Measurements from ENCODE around the gene ARHGEF7.

ARHGEF7 gene

DNA sequence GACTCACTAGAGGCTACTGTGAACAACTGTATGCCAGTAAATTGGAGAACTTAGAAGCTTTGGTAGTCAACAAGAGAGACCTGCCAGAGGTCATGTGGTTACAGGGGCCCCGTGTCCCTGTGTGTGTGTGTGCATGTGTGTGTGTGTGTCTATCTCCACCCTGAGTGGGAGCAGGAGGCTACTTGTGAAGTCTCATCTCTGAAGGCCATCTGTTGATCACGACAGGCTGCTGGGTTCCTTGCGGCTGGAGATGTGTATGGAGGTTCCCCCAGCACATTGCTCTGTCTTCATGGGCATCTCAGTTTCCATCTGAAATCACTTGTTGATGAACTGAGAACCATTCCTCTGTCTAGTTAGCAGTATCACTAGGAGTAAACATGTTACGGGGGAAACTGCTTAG lies 147.2 kb downstream of the ARHGEF7 start:
- H3K27ac ChIP-seq (ENCODE audit: insufficient read depth, low read depth, low read length, poor library complexity, severe bottlenecking), result no peak overlapping the region
- H3K9me3 ChIP-seq (ENCODE audit: control insufficient read depth, low read length), result no peaks in the 10 kb centered on the region
- H3K4me3 ChIP-seq (ENCODE audit: insufficient read depth, low read depth, low read length), result no peak overlapping the region
- H3K27me3 ChIP-seq (ENCODE audit: control insufficient read depth, insufficient read depth, low read length, poor library complexity, severe bottlenecking), result no peaks in the 10 kb centered on the region
- WGBS, 2 experiments, result 94% methylated on average over 4 of the region's 4 CpGs
- peaks cover 12% of the 10 kb centered on the region for H3K4me1 ChIP-seq (ENCODE audit: control insufficient read depth, insufficient read depth, low read length)
- peaks cover 20% of the 10 kb centered on the region for H3K36me3 ChIP-seq (ENCODE audit: control insufficient read depth, insufficient read depth, low read length)

- H3K27ac ChIP-seq (ENCODE audit: insufficient read depth, low read depth, low read length, poor library complexity, severe bottlenecking), result no peak overlapping the region
- no peaks in the 10 kb centered on the region for H3K9me3 ChIP-seq (ENCODE audit: control insufficient read depth, low read length)
- WGBS, 2 experiments, result 92 to 95% methylated on average over 3 of the region's 3 CpGs
- H3K27me3 ChIP-seq (ENCODE audit: control insufficient read depth, insufficient read depth, low read length, poor library complexity, severe bottlenecking), result no peaks in the 10 kb centered on the region
- H3K36me3 ChIP-seq (ENCODE audit: control insufficient read depth, insufficient read depth, low read length), result peaks cover 16% of the 10 kb centered on the region
- no peak overlapping the region for H3K4me3 ChIP-seq (ENCODE audit: insufficient read depth, low read depth, low read length)
- peaks cover 12% of the 10 kb centered on the region for H3K4me1 ChIP-seq (ENCODE audit: control insufficient read depth, insufficient read depth, low read length)
Observed at GRCh38 chr13:111262715-111263114, 147.6 kb downstream of the ARHGEF7 start.

- Histone ChIP-seq H3K4me3 (ENCODE audit: insufficient read depth, low read depth, low read length) (no peak overlapping the region), H3K4me1 (ENCODE audit: control insufficient read depth, insufficient read depth, low read length) (peaks cover 12% of the 10 kb centered on the region), H3K27me3 (ENCODE audit: control insufficient read depth, insufficient read depth, low read length, poor library complexity, severe bottlenecking) (no peaks in the 10 kb centered on the region), H3K36me3 (ENCODE audit: control insufficient read depth, insufficient read depth, low read length) (peaks cover 12% of the 10 kb centered on the region), H3K9me3 (ENCODE audit: control insufficient read depth, low read length) (no peaks in the 10 kb centered on the region), H3K27ac (ENCODE audit: insufficient read depth, low read depth, low read length, poor library complexity, severe bottlenecking) (no peak overlapping the region)
- 96 to 98% methylated on average over 3 of the region's 3 CpGs for WGBS, 2 experiments
Observed at GRCh38 chr13:111263566-111263965, 148.5 kb downstream of the ARHGEF7 start.

- Histone ChIP-seq H3K9me3 (ENCODE audit: control insufficient read depth, low read length) (no peaks in the 10 kb centered on the region), H3K27ac (ENCODE audit: insufficient read depth, low read depth, low read length, poor library complexity, severe bottlenecking) (no peak overlapping the region), H3K36me3 (ENCODE audit: control insufficient read depth, insufficient read depth, low read length) (peaks cover 14% of the 10 kb centered on the region), H3K4me1 (ENCODE audit: control insufficient read depth, insufficient read depth, low read length) (peaks cover 12% of the 10 kb centered on the region), H3K27me3 (ENCODE audit: control insufficient read depth, insufficient read depth, low read length, poor library complexity, severe bottlenecking) (no peaks in the 10 kb centered on the region), H3K4me3 (ENCODE audit: insufficient read depth, low read depth, low read length) (no peak overlapping the region)
- 85 to 87% methylated on average over 14 of the region's 14 CpGs for WGBS, 2 experiments
Observed at GRCh38 chr13:111265006-111265700, 150.0 kb downstream of the ARHGEF7 start.

GRCh38 chr13:111265701-111266035 lies 150.6 kb downstream of the ARHGEF7 start:
- Histone ChIP-seq H3K27ac (ENCODE audit: insufficient read depth, low read depth, low read length, poor library complexity, severe bottlenecking) (no peak overlapping the region), H3K36me3 (ENCODE audit: control insufficient read depth, insufficient read depth, low read length) (peaks cover 13% of the 10 kb centered on the region), H3K9me3 (ENCODE audit: control insufficient read depth, low read length) (no peaks in the 10 kb centered on the region), H3K27me3 (ENCODE audit: control insufficient read depth, insufficient read depth, low read length, poor library complexity, severe bottlenecking) (no peaks in the 10 kb centered on the region), H3K4me1 (ENCODE audit: control insufficient read depth, insufficient read depth, low read length) (peaks cover 12% of the 10 kb centered on the region), H3K4me3 (ENCODE audit: insufficient read depth, low read depth, low read length) (no peak overlapping the region)
- WGBS, 2 experiments, result 62 to 69% methylated on average over 7 of the region's 7 CpGs

- Histone ChIP-seq H3K27me3 (ENCODE audit: control insufficient read depth, insufficient read depth, low read length, poor library complexity, severe bottlenecking) (no peaks in the 10 kb centered on the region), H3K36me3 (ENCODE audit: control insufficient read depth, insufficient read depth, low read length) (peaks cover 13% of the 10 kb centered on the region), H3K4me1 (ENCODE audit: control insufficient read depth, insufficient read depth, low read length) (peaks cover 12% of the 10 kb centered on the region), H3K27ac (ENCODE audit: insufficient read depth, low read depth, low read length, poor library complexity, severe bottlenecking) (no peak overlapping the region), H3K4me3 (ENCODE audit: insufficient read depth, low read depth, low read length) (no peak overlapping the region), H3K9me3 (ENCODE audit: control insufficient read depth, low read length) (no peaks in the 10 kb centered on the region)
- 94 to 95% methylated on average over 5 of the region's 5 CpGs for WGBS, 2 experiments
Observed at GRCh38 chr13:111267205-111267604, 152.1 kb downstream of the ARHGEF7 start.

DNA sequence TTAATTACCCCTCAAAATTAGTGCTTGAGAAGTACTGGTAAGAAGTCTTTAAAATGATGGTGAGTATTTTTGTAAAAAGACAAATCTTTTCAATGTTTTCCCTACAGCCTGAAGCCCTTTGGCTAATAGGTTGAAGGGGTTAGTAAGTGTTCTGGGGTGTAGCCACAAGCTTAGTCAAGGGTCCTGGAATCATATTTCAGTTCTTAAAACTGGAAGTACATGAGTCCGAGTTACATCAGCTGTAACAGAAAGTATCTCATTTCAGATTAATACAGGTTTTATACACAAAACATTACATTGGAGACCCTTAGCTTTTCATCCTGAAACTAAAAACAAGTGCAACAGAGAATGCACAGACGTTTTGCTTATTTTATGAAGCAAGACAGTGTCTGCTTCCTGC lies 152.7 kb downstream of the ARHGEF7 start:
- 93 to 98% methylated on average over 2 of the region's 2 CpGs for WGBS, 2 experiments
- no peak overlapping the region for H3K4me3 ChIP-seq (ENCODE audit: insufficient read depth, low read depth, low read length)
- peaks cover 12% of the 10 kb centered on the region for H3K4me1 ChIP-seq (ENCODE audit: control insufficient read depth, insufficient read depth, low read length)
- no peaks in the 10 kb centered on the region for H3K27me3 ChIP-seq (ENCODE audit: control insufficient read depth, insufficient read depth, low read length, poor library complexity, severe bottlenecking)
- no peak overlapping the region for H3K27ac ChIP-seq (ENCODE audit: insufficient read depth, low read depth, low read length, poor library complexity, severe bottlenecking)
- peaks cover 13% of the 10 kb centered on the region for H3K36me3 ChIP-seq (ENCODE audit: control insufficient read depth, insufficient read depth, low read length)
- no peaks in the 10 kb centered on the region for H3K9me3 ChIP-seq (ENCODE audit: control insufficient read depth, low read length)

GRCh38 chr13:111269508-111269907 lies 154.4 kb downstream of the ARHGEF7 start:
- Histone ChIP-seq H3K4me3 (ENCODE audit: insufficient read depth, low read depth, low read length) (no peak overlapping the region), H3K9me3 (ENCODE audit: control insufficient read depth, low read length) (no peaks in the 10 kb centered on the region), H3K36me3 (ENCODE audit: control insufficient read depth, insufficient read depth, low read length) (peaks cover 13% of the 10 kb centered on the region), H3K4me1 (ENCODE audit: control insufficient read depth, insufficient read depth, low read length) (peaks cover 12% of the 10 kb centered on the region), H3K27ac (ENCODE audit: insufficient read depth, low read depth, low read length, poor library complexity, severe bottlenecking) (no peak overlapping the region), H3K27me3 (ENCODE audit: control insufficient read depth, insufficient read depth, low read length, poor library complexity, severe bottlenecking) (no peaks in the 10 kb centered on the region)
- 94 to 95% methylated on average over 10 of the region's 10 CpGs for WGBS, 2 experiments

DNA sequence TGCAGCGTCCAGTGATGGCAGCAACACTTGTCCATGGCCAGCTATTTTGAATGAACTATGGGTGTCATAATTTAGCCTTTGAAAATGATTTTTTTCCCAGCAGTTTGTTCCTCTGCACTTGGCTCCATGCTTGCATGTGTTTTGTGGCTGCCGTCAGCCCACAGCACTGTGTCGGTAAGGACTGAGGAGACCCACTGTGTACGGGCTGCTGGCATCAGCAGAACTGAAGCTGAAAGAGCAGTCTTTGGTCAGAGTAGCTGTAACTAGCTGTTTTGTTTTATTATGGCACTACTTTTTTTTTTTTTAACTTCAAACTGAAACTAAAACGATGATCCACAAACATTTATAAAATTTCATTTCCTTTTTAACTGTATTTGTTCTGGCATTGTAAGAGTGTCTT lies 155.0 kb downstream of the ARHGEF7 start:
- WGBS, 2 experiments, result 93 to 99% methylated on average over 4 of the region's 5 CpGs
- no peak overlapping the region for H3K27ac ChIP-seq (ENCODE audit: insufficient read depth, low read depth, low read length, poor library complexity, severe bottlenecking)
- no peaks in the 10 kb centered on the region for H3K27me3 ChIP-seq (ENCODE audit: control insufficient read depth, insufficient read depth, low read length, poor library complexity, severe bottlenecking)
- H3K4me1 ChIP-seq (ENCODE audit: control insufficient read depth, insufficient read depth, low read length), result peaks cover 9% of the 10 kb centered on the region
- H3K9me3 ChIP-seq (ENCODE audit: control insufficient read depth, low read length), result no peaks in the 10 kb centered on the region
- peaks cover 13% of the 10 kb centered on the region for H3K36me3 ChIP-seq (ENCODE audit: control insufficient read depth, insufficient read depth, low read length)
- H3K4me3 ChIP-seq (ENCODE audit: insufficient read depth, low read depth, low read length), result no peak overlapping the region

DNA sequence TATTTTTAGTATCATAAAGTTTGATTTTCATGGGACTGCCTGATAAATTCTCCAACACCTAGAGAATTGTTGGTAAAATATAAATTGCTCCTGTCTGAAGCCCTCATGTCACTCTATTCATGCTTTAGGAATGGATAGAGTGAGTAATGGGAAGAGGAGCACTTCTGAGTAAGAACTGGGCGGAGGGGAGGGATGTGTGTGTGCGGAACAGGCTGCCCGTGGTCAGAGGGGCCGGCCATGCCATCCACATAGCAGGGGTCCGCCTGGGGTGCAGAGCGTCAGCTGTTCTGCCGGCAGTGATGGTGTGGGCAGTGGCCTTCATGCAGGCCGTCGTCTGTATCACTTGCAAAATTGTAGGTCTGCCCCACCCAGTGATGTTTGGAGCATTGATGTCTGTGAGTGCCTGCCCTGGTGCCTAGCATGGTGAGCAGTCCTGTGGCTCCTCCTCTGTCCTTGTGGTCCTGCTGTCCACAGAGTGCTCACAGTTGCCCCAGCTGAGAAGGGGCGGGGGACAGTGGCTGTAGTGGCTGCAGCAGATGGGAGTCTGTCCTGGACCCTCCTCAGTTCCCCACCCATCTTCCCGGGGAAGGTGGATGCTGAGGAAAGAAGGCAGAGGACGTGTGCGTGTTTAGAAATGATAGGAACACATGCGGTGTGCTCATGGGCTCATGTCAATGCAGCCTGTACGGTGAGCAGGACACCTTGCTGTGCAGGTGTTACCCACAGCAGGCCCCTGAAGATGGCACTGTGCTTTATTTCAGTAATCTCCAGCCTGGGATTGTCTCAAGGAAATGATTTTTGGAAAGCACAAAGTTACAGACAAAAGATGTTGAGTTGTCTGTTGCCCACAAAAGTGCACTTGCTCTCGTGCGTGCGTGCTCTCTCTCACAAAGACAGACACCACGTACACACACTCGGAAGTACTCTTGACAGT lies 155.9 kb downstream of the ARHGEF7 start:
- Histone ChIP-seq H3K4me1 (ENCODE audit: control insufficient read depth, insufficient read depth, low read length) (peaks cover under 1% of the 10 kb centered on the region), H3K27ac (ENCODE audit: insufficient read depth, low read depth, low read length, poor library complexity, severe bottlenecking) (no peak overlapping the region), H3K27me3 (ENCODE audit: control insufficient read depth, insufficient read depth, low read length, poor library complexity, severe bottlenecking) (no peaks in the 10 kb centered on the region), H3K9me3 (ENCODE audit: control insufficient read depth, low read length) (no peaks in the 10 kb centered on the region), H3K36me3 (ENCODE audit: control insufficient read depth, insufficient read depth, low read length) (peaks cover 18% of the 10 kb centered on the region), H3K4me3 (ENCODE audit: insufficient read depth, low read depth, low read length) (no peak overlapping the region)
- WGBS, 2 experiments, result 93 to 95% methylated on average over 20 of the region's 20 CpGs
